Stomach (tissue), 4 donors: ENCODE results near the gene SLC38A3.

Source experiments
- EP300 ChIP-seq: sonication (generic); formaldehyde crosslinking; IDR thresholded peaks from one replicate; pipeline ENCODE4 v1.6.1; 2017; ENCODE audit warnings: antibody characterized with exemption
- TF ChIP-seq, protein P1 (sequence below), 7 experiments: fragments of 450-650 bp in 4 of 7; fragments of 200-600 bp in 3 of 7; sonication (generic) in 3 of 7; IDR thresholded peaks; one replicate each; pipeline ENCODE4 v1.5.1; 2016 to 2019; ENCODE audit warnings: antibody characterized with exemption in 7 of 7, control low read depth in 2 of 7, mild to moderate bottlenecking in 1 of 7

DNA sequence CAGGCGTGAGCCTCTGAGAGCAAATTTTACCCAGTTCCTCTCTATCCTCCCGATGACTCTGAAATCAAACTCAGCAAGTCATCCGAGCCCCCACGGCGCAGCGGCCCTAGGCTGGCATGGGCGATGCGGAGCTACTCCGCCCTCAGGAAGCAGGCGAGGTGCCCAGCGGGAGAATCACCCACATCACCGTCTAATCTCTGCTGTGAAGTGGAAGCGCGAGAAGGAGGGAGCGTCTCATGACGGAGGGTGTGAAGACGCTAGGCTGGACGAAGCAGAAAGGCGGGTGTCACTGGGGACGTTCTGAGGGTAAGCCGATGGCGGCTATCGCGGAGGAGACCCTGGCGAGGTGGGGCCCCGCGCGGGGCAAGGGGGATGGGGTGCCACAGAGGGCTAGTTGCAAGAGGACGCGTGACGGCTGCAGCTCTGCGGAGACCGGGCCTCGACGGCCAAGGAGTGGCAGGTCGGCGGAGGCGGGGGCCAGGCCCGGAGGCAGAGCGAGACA, 21.9 kb downstream of the SLC38A3 start:
- TF ChIP-seq, protein P1, sequence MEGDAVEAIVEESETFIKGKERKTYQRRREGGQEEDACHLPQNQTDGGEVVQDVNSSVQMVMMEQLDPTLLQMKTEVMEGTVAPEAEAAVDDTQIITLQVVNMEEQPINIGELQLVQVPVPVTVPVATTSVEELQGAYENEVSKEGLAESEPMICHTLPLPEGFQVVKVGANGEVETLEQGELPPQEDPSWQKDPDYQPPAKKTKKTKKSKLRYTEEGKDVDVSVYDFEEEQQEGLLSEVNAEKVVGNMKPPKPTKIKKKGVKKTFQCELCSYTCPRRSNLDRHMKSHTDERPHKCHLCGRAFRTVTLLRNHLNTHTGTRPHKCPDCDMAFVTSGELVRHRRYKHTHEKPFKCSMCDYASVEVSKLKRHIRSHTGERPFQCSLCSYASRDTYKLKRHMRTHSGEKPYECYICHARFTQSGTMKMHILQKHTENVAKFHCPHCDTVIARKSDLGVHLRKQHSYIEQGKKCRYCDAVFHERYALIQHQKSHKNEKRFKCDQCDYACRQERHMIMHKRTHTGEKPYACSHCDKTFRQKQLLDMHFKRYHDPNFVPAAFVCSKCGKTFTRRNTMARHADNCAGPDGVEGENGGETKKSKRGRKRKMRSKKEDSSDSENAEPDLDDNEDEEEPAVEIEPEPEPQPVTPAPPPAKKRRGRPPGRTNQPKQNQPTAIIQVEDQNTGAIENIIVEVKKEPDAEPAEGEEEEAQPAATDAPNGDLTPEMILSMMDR (IDR thresholded peaks at IDR 0.05) = no peak
- TF ChIP-seq EP300 = no peak
